ENCODE data around the gene MAD2L1BP.
A peak's percentile ranks its signal among the peaks of the same experiment; 100 is the strongest.

Gene MAD2L1BP

GRCh38 chr6:43669922-43670622 lies 34.4 kb downstream of the MAD2L1BP start:
- H3K4me3 ChIP-seq = no peak overlapping the region
- peaks cover 0 to 44% (median 33%) of the 10 kb centered on the region in 4 donors for H3K4me1 ChIP-seq
- peaks cover 36 to 50% (median 43%) of the 10 kb centered on the region in 3 donors for H3K36me3 ChIP-seq
- no peak for TF ChIP-seq CTCF (IDR thresholded peaks at IDR 0.05)
- no peaks in the 10 kb centered on the region for H3K9me3 ChIP-seq
- H3K27ac ChIP-seq = peak overlapping the region; percentile 63 to 74
- H3K27me3 ChIP-seq = peaks cover 0 to 5% of the 10 kb centered on the region in 2 donors
- intact Hi-C loops (cut with DNase I; ENCODE audit: low total_unique reads) = loop anchor here (5.0 kb wide), 1 partner anchor 97 kb away; no protein-coding TSS in a partner anchor
- DNase-seq = no peak

- no peaks in the 10 kb centered on the region for H3K9me3 ChIP-seq
- H3K27ac ChIP-seq = peak overlapping the region; percentile 63 to 74
- no peak overlapping the region for H3K4me3 ChIP-seq
- no peaks in the 10 kb centered on the region for H3K27me3 ChIP-seq
- H3K4me1 ChIP-seq = peaks cover 0 to 44% (median 33%) of the 10 kb centered on the region in 4 donors
- intact Hi-C loops (cut with DNase I; ENCODE audit: low total_unique reads) = no loop called here
- TF ChIP-seq CTCF (IDR thresholded peaks at IDR 0.05) = no peak
- H3K36me3 ChIP-seq = peaks cover 40 to 55% (median 48%) of the 10 kb centered on the region in 3 donors
- DNase-seq = no peak
These were observed 35.0 kb downstream of the MAD2L1BP start for GRCh38 chr6:43670623-43670986.

- Histone ChIP-seq H3K36me3 (peaks cover 43 to 61% (median 54%) of the 10 kb centered on the region in 3 donors), H3K27ac (peak overlapping the region in 1 of 2 donors; percentile 74)
These were observed 35.6 kb downstream of the MAD2L1BP start for GRCh38 chr6:43671011-43671800.

GRCh38 chr6:43671801-43672690 lies 36.4 kb downstream of the MAD2L1BP start:
- DNase-seq = no peak
- no peak for TF ChIP-seq CTCF (IDR thresholded peaks at IDR 0.05)
- peaks cover 0 to 43% (median 33%) of the 10 kb centered on the region in 4 donors for H3K4me1 ChIP-seq
- intact Hi-C loops (cut with DNase I; ENCODE audit: low total_unique reads) = no loop called here
- H3K36me3 ChIP-seq = peaks cover 52 to 69% (median 62%) of the 10 kb centered on the region in 3 donors
- H3K27ac ChIP-seq = no peak overlapping the region
- no peak overlapping the region for H3K4me3 ChIP-seq
- H3K9me3 ChIP-seq = no peaks in the 10 kb centered on the region
- H3K27me3 ChIP-seq = no peaks in the 10 kb centered on the region

More at GRCh38 chr6:43671011-43671800, 35.6 kb downstream of the MAD2L1BP start:
- H3K4me1 ChIP-seq = peaks cover 0 to 44% (median 33%) of the 10 kb centered on the region in 4 donors
- no peak for DNase-seq
- no peaks in the 10 kb centered on the region for H3K9me3 ChIP-seq
- TF ChIP-seq CTCF (IDR thresholded peaks at IDR 0.05) = no peak
- intact Hi-C loops (cut with DNase I; ENCODE audit: low total_unique reads) = no loop called here
- H3K4me3 ChIP-seq = no peak overlapping the region
- H3K27me3 ChIP-seq = no peaks in the 10 kb centered on the region

GRCh38 chr6:43673444-43674084 lies 37.9 kb downstream of the MAD2L1BP start:
- intact Hi-C loops (cut with DNase I; ENCODE audit: low total_unique reads) = no loop called here
- Histone ChIP-seq H3K4me1 (peaks cover 0 to 28% (median 19%) of the 10 kb centered on the region in 4 donors), H3K36me3 (peaks cover 67 to 84% (median 77%) of the 10 kb centered on the region in 3 donors), H3K27ac (no peak overlapping the region), H3K27me3 (no peaks in the 10 kb centered on the region), H3K4me3 (no peak overlapping the region), H3K9me3 (no peaks in the 10 kb centered on the region)
- DNase-seq = no peak
- no peak for TF ChIP-seq CTCF (IDR thresholded peaks at IDR 0.05)
